ENCODE measurements around the gene GRIK1. TPM values are rescaled to one million over a fixed set of nuclear protein-coding genes. Genes with fewer than 3 reads are reported as not detected.
"Not testable (repeated sequence)": the region's sequence is repeated elsewhere in the genome, so short reads cannot be mapped to it uniquely, and the experiment has no call there.

Gene GRIK1
- not detected in 2 replicates for total RNA-seq (2014; rRNA removed; shearing (Covaris generic))
- polyA plus RNA-seq (2015; cell fraction: cytosol; rRNA removed): not detected in 2 replicates
- 0.05 TPM in 1 of 2 replicates, not detected in the other for polyA plus RNA-seq (2015; cell fraction: nucleus; rRNA removed)

DNA sequence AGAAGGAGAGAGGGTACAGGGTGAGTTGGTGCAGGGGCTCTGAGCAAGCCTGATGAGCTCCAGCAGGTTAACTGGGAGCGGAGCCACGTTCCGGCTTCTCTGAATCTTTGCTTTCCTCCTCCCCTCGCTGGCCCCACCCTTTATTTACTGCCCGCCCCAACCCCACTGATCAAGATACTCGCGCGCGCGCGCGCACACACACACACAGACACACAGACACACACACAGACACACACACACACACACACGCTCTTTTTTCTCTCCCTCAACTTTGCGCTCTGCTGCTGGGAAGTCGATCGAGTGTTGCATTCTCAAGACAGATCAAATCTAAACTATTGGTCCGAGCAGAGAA is at the start of gene GRIK1:
Gene GRIK1, minus strand, starts transcription at position 73 of the 352 bp plus-strand sequence.
- DNase-seq (ENCODE audit: low read depth): no peak

DNA sequence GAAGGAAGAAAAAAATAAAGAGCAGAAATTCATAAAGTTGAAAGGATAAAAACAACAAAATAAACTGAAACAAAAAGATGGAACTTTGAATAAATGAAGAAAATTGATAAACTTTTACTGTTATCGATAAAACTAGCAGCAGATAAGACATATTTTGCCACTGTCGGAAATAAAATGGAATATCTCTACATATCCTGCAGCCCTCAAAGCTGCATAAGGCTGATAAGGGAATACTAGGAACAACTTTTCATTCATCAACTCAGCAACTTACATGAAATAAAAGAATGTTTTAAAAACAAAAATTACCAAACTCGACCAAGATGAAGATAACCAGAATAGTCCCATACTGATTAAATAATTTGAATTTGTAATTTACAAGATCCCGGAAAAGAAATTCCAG is 48.0 kb upstream of the GRIK1 start:
- no peak for DNase-seq (ENCODE audit: low read depth)

DNA sequence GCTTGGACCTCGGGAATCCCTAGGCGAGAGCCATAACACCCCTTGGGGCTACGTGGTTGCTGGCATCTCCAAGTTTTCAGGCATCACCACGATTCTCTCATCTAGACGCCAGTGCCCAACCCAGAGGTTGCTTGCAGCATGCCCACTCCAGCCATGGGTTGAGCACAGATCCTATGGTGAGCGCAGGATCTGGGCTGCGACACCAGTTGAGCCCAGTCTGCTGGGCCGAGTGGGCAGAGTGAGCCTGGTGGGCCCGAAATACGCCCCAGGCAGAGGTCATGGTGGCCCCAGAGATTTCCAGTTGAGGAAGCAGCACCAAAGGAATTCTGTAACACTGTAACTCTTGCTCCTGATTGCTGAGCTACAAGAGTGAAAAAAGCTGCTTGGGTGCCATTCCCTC is 46.1 kb upstream of the GRIK1 start:
- DNase-seq (ENCODE audit: low read depth): no peak

DNA sequence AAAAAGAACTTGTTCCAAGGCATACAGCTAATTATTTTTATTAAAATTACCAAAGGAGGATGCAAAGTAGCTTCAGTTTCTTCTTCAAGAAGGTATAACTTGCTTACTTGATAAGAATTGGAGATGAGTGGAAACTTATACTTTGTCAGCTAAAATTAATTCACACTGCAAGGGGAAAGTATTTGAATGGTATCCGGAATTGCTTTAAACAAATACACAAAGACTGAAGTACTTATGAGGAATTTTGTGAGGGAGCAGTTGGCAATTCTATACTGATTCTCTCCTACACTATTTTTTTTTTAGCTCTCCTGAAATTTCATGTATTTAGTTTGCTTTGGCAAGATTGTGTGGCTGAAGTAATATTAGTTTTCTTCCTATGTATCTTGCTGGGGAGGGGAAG is 39.2 kb upstream of the GRIK1 start:
- no peak for DNase-seq (ENCODE audit: low read depth)

DNA sequence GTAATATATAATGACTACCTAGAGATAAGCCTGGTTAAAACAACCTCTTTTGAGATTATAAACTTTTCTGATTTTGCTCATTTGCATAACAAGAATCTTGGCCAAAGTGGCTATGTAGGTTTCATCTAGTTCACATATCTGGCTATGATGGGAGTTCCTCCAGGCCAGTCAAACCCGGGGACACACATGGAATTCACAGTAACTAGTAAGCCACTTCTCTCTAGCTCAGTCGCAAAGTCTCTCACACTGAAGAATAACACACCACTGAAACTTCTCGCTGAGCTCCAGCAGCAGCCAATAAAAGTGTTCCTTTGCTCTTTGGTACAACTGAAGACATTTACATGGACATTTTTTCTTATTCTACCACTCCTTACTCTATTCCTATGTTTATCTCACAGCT is 36.0 kb upstream of the GRIK1 start:
- DNase-seq (ENCODE audit: low read depth): no peak

DNA sequence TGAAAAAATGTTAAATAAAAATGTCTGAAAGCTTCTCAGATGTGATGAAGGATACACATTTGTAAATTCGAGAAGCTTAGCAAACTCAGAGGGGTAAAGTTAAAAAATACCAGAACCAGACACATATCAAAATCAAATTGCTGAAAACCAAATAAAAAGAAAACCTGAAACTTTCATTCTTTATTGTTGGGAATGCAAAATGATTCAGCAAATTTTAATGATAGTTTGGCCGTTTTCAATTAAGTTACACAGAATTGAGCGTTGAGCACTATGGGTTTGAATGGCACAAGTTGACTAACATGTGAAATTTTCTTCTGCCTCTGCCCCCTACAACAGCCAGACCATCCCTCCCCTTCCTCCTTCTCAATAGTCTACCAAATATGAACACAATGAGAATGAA is 33.5 kb upstream of the GRIK1 start:
- no peak for DNase-seq (ENCODE audit: low read depth)

DNA sequence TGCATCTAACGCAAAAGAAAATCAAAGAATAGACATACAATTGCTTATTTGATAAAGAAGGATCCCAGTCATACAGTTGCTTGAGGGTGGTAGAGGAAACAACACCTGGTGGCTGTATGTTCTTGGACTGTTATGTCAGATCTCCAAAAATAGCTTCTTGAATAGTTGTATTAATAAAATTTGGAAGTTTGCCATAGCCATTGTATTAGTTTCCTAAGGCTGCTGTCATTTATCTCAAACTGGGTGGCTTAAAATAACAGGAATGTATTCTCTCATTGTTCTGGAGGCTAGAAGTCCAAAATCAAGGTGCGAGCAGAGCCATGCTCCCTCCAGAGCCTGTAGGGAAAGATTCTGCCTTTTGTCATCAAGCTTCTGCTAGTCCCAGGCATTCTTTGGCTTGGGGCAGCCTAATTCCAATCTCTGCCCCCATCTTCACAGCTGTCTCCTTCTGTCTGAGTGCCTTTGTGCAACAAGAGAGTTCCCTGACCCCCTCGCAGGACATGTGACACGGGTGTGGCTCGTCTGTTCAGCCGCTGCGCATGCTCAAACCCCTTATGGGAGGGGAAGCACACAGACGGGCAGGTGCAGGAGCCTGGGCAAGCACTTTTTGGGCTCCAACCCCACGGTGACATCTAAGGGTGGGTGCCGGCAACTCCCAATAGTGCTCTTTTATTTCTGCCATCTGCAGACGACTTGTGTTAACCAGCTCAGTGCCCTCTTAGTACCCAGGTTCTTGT is 21.7 kb upstream of the GRIK1 start:
- DNase-seq (ENCODE audit: low read depth): no peak

DNA sequence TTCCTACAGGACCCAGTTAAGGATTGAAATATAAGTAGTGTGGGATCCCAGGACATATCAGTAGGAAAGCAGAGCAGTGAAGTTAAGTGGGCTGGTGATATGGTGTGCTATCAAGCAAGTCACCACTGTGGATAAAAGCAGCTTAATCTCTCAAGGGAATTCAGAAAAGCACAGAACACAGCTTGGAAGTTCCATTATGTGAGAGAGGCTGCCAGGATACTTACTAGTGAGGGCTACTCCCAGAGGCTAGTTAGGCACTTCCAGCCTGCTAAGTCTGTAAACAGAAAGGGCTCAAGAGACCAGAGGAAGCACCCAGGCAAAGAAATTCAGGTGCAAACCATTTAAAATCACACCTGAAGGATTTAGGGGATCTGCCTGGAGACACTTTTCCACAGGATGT is 18.8 kb upstream of the GRIK1 start:
- no peak for DNase-seq (ENCODE audit: low read depth)

DNA sequence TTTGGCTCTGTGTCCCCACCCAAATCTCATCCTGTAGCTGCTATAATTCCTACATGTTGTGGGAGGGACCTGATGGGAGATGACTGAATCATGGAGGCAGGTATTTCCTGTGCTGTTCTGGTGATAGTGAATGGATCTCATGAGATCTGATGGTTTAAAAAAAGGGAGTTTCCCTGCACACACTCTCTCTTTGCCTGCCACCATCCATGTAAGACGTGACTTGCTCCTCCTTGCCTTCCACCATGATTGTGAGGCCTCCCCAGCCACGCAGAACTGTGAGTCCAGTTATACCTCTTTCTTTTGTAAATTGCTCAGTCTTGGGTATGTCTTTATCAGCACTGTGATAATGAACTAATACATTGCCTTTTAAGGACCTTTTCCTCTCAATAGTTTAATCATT is 18.2 kb upstream of the GRIK1 start:
- not testable (repeated sequence) for DNase-seq (ENCODE audit: low read depth)

DNA sequence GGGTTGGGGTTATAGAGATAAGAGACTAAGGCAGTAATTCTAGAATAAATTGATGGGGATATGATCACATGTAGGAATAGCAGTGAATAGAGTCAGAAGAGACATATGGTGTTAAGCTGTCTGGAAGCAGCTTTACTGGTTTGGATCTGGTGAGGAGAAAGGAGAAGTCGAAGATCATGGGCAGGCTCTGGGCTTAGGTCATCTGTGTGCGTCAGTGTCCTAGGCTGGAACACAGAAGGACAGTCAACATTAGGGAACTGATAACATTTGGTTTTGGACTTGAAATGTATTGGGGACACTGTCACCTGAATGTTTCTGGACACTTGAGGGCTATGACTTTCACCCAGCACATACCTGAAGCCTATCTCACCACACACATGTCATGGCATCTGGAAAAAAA is 13.9 kb upstream of the GRIK1 start:
- no peak for DNase-seq (ENCODE audit: low read depth)

DNA sequence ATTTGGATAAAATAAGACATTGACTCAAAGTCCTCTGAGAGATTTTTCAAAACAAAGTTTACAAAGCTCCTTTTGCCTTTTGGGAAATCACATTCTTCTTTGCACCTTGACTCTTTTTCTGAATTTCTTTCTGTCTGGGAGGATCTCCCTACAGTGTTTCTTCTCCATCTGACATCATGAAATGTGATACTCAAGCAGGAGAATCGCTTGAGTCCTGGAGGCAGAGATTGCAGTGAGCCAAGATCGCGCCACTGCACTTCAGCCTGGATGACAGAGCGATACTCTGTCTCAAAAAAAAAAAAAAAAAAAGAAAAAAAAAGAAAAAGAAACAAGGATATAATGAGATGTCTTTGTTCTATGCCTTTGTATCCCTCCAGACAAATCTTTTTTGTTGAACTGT is 13.3 kb upstream of the GRIK1 start:
- no peak for DNase-seq (ENCODE audit: low read depth)

DNA sequence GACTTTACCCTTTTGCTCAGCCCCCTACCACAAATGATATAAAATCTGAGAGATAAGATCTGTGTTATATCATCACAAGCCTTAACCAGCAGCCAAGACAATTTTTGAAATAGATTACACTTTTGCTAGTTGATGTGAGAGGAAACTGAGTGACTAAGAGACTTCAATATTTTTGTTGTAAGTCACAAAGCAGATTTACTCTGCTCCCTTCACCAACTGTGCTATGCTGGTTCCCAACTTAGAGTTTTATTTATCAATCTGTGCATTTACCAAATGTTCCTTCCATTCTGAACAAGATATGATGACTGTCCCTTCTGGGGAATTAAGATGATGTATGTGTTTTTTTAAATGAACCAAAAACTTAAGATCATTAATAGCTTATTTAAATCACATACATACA is 12.1 kb upstream of the GRIK1 start:
- no peak for DNase-seq (ENCODE audit: low read depth)

DNA sequence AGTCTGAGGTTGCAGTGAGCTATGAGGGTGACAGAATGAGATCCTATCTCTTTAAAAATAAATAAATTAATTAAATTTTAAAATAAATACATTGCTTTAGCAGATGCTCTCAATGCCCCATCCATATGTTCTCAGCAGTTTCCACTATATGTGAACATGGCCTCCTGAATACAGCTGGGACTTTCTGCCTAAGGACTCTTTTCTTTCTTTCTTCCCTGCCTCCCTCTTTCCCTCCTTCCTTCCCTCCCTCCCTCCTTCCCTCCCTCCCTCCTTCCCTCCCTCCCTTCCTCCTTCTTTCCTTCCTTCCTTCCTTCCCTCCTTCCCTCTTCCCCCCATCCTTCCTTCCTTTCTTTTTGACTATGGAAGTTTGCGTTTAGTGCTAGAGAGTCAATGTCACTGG is 10.2 kb upstream of the GRIK1 start:
- DNase-seq (ENCODE audit: low read depth): no peak

DNA sequence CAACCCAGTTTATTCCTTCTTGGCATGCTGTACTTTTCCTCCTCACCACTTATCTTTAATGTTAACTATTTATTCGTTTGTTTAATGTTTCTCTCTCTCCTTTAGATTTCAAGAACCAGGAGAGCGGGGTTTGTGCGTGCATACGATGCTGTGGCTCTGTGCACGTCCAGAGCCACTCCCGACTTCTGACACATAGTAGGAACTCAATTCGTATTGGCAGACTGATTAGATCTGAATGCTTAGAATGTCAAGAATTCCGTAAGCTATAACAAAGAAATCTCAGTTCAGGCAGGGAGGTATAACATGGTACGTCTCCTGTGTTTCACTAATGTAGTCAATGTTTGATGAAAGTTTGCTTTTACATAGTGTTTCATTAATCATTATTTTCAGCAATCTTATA is 7.3 kb upstream of the GRIK1 start:
- no peak for DNase-seq (ENCODE audit: low read depth)

DNA sequence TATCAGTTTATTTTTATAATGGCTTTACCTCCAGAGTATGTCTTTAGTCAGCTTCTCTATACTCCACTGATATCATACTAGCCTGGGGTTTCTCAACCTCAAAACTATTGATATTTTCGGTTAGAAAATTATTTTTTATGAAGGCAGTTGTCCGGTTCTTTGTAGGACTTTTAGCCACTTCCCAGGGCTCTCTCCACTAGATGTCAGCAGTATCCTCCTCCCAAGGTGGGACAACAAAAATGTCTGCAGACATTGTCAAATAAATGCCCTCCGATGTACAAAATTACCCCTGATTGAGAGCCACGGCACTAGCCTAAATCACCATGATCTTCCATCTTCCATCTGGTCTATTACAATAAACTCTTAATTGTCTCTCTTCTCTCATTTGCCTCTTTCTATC is 4.1 kb upstream of the GRIK1 start:
- DNase-seq (ENCODE audit: low read depth): no peak

DNA sequence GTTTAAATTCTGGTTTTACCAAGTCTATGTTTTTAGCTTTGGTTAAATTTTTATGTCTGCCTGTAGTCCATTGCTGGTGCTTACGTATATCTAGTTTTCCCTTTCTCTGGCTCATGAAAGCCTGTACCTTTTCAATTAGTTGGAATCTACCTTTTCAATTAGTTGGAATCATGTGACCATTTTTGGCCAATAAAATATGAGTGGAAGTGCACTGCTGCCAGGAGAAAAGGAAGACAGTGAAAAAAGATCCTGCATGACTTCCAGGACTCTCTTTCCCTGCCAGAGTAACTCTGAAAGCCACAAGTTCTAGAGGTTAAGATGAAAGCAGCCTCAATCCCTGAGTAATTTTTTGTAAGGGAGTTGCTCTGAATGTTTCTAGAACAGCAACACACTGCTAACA is 2.2 kb upstream of the GRIK1 start:
- no peak for DNase-seq (ENCODE audit: low read depth)

DNA sequence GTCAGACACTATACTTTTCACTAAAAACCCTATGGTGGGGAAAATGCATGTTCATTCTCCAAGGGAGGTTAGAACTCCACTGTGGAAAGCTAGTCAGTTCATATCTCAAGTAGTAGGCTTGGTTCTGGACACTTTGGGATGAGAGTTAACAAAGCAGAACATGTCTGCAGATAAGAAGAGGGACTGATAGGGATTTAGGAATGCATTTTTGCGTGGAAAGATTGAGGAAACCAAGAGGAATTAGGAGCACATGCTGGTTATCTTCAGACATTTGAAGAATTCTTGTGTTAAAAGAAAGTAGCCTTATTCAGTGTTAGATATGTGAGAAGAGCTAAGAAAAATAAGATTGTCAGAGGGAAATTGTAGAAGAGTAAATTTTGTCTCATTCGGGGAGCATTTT is 1.2 kb upstream of the GRIK1 start:
- DNase-seq (ENCODE audit: low read depth): no peak

DNA sequence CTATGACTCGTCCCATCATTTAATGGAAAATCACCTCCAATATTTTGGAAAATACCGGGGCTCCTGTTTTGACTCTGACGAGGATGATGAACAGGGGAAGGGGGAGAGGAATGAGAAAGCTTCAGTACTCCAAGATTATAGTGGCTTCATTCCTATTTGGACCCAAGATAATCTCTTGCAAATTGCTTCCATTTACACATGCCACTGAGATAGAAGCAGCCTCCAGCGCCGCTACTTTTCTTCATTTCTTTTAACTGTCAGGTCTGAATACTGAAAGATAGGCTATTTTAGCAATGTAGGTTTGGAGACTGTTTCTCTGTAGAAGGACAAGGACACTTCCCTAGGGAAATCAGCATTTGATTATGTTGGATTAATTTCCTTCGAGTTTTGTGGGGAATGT is 565 bp upstream of the GRIK1 start:
- DNase-seq (ENCODE audit: low read depth): no peak

DNA sequence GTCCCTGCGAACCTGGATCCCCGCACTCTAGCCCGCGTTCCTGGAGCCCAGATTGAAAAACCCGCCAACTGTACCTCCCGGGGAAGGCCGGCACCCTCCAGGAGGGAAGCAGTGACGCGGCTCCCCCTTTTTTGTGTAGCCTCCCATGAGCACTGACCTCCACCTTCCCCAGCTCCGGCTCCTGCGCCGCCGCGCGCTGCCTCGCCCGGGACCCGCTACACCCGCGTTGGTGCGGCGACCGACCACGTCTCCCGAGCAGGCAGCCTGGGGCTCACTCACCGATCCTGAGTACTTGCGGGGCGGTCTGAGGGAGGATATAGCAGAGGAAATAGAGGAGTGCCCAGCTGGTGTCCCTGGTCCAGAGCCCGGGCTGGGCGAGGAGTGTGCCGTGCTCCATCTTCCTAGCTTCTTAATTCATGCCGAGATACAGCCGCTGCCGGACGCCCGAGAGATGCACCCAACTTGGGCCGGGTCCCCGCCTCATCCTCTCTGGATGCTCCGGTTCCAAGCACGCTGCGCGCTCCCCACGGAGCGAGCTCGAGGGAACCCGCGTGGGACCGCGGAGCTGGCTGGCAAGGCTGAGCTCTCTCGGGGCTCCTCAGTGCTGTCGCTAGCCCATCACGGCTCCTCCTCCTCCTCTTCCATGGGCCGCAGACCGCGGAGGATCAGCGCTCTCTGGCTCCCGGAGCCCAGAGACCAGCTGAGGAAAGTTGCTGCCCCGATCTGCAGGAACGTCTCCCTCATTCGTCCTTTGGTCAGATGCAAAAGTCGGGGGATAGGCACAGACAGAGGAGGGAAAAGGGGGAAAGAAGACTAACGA is 482 bp downstream of the GRIK1 start:
- DNase-seq (ENCODE audit: low read depth): no peak

DNA sequence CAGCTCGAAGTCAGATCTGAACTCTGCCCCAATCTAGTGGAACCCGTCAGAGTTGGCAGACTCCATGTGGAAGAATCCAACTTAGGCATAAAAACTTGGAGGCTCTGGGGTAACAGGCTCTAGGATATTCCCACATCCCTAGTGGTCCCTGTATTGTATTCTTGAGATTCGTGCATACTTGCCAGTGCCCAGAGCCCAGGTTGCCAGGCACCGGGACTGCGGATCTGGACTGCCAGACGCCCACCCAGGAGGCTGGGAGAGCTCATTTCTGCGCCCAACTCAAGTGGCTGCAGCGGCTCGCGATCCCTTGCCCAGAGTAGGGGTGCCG is 1.1 kb downstream of the GRIK1 start:
- DNase-seq (ENCODE audit: low read depth): no peak

DNA sequence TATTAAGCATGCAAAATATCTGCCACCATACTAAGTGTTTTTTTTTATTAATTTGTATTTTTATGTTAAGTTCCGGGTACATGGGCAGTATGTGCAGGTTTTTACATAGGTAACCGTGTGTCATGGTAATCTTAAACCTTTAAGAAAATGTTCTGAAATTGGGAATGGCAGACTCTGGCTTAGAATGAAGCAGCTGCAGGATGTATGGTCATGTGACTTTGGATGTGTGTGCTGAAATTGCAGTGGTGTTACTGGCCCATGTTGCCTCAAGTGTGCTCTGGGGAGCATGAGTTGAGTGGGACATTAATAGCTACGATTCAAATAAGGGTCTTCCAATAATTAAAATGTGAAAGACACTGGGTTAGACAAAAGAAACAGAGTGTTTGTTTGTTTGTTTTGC is 6.7 kb downstream of the GRIK1 start:
- no peak for DNase-seq (ENCODE audit: low read depth)

DNA sequence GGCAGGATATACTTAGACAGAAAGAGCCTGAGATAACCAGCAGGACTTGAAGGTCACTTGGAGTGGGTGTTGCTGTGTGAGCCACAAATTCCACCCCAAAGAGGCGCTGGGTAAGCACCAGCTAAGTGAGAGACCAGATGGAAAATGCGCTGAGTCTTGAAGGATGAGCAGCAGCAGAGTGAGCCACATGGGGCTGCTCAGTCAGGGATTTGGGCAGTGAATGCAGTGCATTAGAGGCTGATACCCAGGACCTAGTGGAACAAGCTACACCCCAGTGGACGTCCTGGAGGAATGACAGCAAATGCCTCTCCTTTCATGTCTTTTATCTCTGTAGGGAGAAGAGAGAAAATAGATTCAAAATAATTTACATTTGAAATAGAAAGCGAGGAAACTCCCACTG is 11.3 kb downstream of the GRIK1 start:
- no peak for DNase-seq (ENCODE audit: low read depth)

DNA sequence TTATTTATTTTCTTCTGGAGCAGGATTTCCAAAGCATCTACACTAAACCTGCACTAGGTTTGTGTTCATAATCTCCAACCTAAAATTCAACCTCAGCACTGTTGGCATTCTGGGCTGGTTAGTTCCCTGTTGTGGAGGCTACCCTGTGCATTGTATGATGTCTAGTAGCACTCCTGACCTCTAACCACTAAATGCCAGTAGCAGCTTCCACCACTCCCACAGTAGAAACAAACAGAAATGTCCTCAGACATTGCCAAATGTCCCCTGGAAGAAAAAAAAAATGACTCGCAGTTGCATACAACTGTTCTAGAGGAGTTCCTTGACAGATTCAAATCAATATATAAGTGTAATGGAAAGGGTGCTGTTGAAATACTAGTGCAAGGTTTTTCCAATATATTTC is 18.9 kb downstream of the GRIK1 start:
- no peak for DNase-seq (ENCODE audit: low read depth)
